ENCODE results near the gene SZT2.
"Not testable (repeated sequence)": the region's sequence is repeated elsewhere in the genome, so short reads cannot be mapped to it uniquely, and the experiment has no call there.

The SZT2 gene

GRCh38 chr1:43444151-43444828, 54.6 kb downstream of the SZT2 start:
- no peak for DNase-seq

GRCh38 chr1:43444836-43445235, 55.1 kb downstream of the SZT2 start:
- DNase-seq, result peak; percentile 56

DNA sequence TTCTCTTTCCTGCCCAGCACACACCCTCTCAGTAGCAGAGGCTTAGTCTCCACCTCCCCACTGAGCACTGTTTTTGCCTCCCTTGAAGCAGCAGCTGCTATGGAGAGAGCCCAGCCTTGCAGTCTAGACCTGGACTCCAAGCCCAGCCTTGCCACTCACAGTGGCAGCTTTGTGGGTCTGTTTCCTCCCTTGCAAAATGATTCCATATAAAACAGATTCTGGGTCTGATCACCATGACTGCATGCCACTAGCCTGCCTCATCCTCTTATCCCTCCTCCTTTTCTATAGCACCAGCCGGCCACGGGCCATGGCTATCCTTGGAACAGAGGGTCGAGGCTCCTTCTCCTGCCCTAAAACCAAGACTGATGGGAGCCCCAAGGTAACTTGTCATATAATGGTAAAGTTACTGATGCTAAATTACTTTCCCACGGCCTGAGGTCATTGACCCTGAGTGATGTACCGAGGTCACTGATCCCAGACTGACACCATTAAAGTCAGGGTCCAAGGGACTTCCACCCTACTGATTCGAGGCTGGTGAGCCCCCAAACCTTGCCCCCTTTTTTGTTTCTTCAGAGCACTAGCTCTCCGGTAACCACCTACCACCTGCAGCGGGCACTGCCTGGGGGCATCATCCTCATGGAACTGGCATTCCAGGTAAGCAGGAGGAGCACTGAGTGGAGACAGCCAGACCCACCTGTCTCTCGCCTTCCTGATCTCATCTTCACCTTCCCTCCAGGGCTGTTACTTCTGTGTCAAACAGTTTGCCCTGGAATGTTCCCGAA, 56.1 kb downstream of the SZT2 start:
- no peak for DNase-seq

DNA sequence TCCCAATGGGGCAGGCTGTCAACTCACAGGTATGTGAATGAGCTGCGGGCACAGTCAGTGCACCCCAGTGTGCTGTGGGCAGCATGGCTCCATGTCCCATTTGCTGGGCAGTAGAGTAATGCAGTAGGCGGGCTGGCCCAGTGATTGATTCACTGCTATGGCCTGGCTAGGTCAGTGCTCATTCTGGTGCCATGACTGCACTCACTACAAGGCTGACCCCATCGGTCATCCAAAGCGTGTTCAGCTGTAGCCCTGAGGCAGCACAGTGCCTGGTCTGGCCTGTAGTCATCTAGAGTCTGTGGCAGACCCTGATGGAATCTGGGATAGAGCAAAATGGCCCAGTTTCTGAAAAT, 56.7 kb downstream of the SZT2 start:
- DNase-seq, result no peak

GRCh38 chr1:43446881-43447835, 57.5 kb downstream of the SZT2 start:
- DNase-seq, result no peak

DNA sequence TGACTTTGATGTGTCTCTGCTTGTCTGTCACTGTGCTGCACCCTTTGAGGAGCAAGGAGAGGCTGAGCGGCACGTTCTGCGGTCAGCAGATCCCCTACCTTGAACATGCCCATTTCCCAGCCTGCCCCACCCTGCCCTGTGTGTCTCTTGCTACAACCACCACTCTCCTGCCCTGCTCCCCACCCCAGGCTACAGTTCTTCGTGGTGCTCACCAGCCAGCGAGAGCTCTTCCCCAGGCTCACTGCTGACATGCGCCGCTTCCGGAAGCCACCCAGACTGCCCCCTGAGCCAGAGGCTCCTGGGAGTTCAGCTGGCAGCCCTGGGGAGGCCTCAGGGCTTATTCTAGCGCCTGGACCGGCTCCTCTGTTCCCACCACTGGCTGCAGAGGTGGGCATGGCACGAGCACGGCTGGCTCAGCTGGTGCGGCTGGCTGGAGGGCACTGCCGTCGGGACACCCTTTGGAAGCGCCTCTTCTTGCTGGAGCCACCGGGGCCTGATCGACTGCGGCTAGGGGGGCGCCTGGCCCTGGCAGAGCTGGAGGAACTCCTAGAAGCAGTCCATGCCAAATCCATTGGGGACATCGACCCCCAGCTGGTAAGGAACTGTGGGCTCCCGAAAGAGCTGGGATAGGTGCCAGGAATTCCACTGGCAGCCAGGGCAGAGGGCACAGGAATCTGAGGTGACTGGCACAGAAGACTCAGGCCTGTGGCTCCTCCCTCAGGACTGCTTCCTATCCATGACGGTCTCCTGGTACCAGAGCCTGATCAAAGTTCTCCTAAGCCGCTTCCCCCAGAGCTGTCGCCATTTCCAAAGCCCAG, 58.4 kb downstream of the SZT2 start:
- DNase-seq, result no peak

DNA sequence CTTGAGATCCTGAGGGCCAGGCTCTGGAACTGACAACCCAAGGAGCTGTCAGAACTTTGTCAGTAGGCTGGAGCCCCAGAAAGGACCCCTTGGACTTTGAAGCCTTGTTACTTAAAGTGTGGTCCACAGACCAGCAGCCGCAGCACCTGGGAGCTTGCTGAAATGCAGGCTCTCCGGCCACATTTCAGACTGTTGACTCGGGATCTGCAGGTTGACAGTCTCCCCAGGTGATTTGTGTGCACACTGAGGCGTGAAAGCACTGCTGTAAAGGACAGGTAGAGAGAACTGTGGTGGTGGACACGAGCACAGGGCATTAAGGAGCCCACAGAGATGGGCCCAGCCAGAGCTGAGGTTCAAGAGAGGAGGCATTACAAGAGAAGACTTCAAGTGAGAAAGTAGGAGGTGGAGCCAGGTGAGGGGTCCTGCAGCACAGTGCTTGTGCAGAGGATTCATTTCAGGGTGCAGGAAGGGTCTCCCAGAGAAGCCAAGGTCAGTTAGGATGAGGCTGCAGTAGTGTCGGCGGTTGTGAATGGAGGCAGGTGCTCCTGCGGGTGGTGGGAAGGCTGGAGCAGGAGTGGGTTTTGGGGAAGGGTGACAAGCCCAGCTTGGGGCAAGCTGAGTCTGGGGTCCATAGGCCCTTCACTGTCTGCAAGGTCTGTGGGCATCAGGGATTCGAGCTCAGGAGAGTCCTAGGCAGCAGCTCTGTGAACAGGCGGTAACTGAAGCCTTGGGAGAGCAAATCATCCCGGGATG, 59.4 kb downstream of the SZT2 start:
- DNase-seq, result no peak

- DNase-seq, result no peak
Measured at GRCh38 chr1:43449708-43450069, 60.0 kb downstream of the SZT2 start.

DNA sequence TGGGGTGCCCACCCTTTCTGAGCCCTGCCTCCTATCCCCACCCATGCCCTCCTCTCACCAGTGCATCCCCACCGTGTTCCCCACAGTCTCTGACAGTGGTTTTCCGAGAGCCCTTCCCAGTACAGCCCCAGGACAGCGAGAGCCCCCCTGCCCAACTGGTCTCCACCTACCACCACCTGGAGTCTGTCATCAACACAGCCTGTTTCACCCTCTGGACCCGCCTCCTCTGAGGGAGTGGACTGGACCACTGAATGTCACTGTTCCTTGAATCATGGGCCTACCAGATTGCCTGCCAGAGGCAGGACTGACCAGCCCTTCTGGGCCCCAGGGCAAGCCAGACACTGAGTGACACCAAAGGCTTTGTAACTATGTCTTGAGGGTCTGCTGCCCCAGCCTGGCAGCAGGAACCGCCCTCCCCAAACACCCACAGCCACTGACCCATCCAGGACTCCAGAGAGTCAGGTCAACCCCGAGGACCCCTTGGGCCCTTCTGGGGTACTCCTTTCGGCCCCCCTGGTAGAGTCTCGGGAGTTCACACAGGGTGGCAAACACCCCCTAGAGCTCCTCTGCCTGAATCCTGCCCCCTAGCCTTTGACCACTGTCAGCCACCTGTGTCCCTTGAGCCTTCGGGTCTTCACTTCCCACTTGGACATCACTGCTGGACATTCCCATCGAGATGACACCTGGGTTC, 60.7 kb downstream of the SZT2 start:
- DNase-seq, result no peak

GRCh38 chr1:43451157-43451591, 61.5 kb downstream of the SZT2 start:
- no peak for DNase-seq

GRCh38 chr1:43451701-43452532, 62.2 kb downstream of the SZT2 start:
- DNase-seq, result no peak

GRCh38 chr1:43452789-43453441, 63.2 kb downstream of the SZT2 start:
- peak; percentile 89 for DNase-seq

- DNase-seq, result peak; percentile 93
Measured at GRCh38 chr1:43453442-43454269, 64.0 kb downstream of the SZT2 start, which contains the start of gene HYI. Gene HYI, minus strand, starts transcription at chr1:43453931. Its CDS starts 138 bp downstream, at chr1:43453793.

DNA sequence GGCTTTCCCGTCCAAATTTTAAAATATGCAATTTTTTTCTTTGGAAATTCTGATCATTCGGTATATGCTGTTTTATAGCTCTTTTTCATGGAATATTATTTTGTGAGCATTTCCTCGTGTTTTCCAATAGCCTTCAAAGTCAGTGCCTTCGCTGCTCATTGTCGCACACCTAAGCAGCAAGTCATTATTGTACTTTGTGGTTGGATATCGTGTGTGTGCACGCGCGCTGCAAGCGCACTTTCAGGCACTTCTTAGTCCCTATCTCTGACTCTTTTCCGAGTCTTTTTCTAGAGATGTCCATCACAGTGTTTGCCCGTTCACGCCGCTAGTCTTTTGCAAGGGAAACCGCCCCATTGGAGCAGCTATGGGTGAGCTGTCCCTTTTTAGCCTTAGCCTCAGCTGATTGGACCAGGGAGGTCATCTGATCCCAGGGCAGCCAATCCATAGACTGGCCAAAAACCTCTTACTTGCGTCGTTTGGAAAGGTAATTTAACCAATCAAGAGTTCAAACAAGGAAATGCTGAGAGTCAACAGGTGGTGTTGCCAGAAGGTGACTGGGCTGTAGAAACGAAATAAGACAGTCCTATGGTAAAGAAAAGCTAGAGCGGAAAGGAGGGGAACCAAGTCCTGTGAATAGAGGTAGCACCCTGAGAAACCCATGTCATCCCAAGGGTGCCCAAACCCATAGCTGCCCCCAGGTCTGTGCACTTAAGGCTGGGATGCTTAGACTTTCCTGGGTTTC, 64.7 kb downstream of the SZT2 start:
- peak; percentile 91 for DNase-seq

DNA sequence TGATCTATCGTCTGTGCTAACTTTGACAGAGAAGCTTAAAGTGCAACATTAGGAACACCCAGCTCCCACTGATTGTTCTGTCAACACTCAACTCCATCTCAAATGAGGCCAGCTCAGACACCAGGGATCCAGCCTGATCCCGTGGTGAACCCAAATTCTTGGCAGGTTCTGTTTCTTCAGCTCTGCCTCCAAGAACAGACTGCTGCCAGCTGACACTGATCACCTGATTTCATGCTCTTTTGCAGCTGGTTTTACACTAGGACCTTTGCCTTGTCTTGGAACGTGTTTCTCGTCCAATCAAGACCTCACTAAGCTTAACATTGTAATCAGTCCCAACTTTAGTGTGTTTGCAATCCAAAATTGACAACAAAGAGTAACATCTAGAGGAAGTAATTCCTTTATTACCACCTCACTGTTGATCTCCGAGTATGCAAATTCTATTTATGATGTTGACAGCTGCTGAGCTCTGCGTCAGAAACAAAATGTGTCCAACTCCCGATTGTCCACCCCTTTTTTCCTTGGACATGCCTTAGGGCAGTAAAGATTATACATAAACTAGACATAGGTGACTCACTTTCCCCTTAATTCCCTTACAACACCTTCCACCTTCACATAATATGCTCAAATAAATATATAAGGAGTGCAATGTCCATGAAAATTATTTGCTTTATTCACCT, 65.7 kb downstream of the SZT2 start:
- no peak for DNase-seq

- not testable (repeated sequence) for DNase-seq
Measured at GRCh38 chr1:43458379-43458778, 68.7 kb downstream of the SZT2 start.

DNA sequence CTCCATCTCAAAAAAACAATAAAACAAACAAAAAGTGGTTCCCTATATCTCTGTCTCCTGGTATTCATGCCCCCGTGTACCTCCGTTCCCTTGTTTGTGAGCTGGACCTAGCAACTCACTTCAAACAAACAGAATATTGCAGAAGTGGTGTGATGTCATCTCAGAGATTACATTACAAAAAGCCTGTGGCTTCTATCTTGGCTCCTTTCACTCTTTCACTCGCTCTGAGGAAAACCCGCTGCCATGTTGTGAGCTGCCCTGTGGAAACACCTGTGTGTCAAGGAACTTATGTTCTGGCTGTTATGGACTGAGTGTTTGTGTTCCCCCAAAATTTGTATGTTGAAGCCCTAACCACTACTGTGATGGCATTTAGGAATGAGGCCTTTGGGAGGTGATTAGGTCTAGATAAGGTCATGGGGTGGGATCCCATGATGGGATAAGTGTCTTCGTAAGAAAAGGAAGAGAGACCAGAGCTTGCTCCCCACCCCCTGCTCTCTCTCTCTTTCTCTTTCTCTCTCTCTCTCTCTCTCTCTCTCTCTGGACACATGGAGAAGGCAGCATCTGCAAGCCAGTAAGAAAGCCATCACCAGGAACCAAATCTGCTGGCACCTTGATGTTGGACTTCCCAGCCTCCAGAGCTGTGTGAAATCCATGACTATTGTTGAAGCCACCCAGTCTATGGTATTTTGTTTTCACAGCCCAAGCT, 71.4 kb downstream of the SZT2 start:
- no peak for DNase-seq

All from hematopoietic multipotent progenitor cell treated with erythropoietin and hydrocortisone succinate and interleukin-3 and kit ligand, for 6 days (in vitro differentiated cells).